Naive thymus-derived CD8-positive, alpha-beta T cell (primary cell): ENCODE data around the gene ZNF683. TPM values are rescaled to one million over a fixed set of nuclear protein-coding genes. Genes with fewer than 3 reads are reported as not detected.

Experiments
- ATAC-seq, 2 donors: fragments of 150-1000 bp; cut with Tn5 transposase in 1 of 2; sonication (Bioruptor Pico), chemical (Tn5 transposase) in 1 of 2; 1 replicate in 1 of 2; 2 replicates in 1 of 2; pipeline ENCODE4 v1.10.0; 2021; ENCODE audit warnings: mild to moderate bottlenecking in 2 of 2, moderate library complexity in 2 of 2
- POLR2A ChIA-PET: fragments of 350-600 bp; sonication (Branson Sonifier 250); formaldehyde crosslinking; loops from one replicate; lab custom pipeline; 2021; ENCODE audit warnings: antibody characterized with exemption; lab: Charles Lee
- DNase-seq, 10 donors: peaks; one replicate each; pipeline versions ENCODE4 v3.0.0 to v3.0.0-alpha.2; 2020 to 2022
- H3K27ac Mint-ChIP-seq, 10 donors: one replicate each; pipeline ENCODE4 v1.8.0; 2020 to 2022; ENCODE audit warnings: mild to moderate bottlenecking in 10 of 10, mixed read lengths in 10 of 10, moderate library complexity in 4 of 10, inconsistent platforms in 1 of 10
- H3K27me3 Mint-ChIP-seq, 5 donors: one replicate each; pipeline ENCODE4 v1.8.0; 2021 to 2022; ENCODE audit warnings: mixed read lengths in 5 of 5
- H3K36me3 Mint-ChIP-seq, 3 donors: one replicate each; pipeline ENCODE4 v1.8.0; 2020 to 2022; ENCODE audit warnings: mixed read lengths in 3 of 3, mild to moderate bottlenecking in 2 of 3, inconsistent platforms in 1 of 3
- H3K4me1 Mint-ChIP-seq, 4 donors: one replicate each; pipeline ENCODE4 v1.8.0; 2021 to 2022; ENCODE audit warnings: mixed read lengths in 4 of 4
- H3K4me3 Mint-ChIP-seq, 10 donors: one replicate each; pipeline ENCODE4 v1.8.0; 2020 to 2022; ENCODE audit warnings: mild to moderate bottlenecking in 10 of 10, mixed read lengths in 10 of 10, moderate library complexity in 6 of 10, inconsistent platforms in 1 of 10
- H3K9me3 Mint-ChIP-seq, 9 donors: one replicate each; pipeline ENCODE4 v1.8.0; 2020 to 2022; ENCODE audit warnings: mixed read lengths in 9 of 9, mild to moderate bottlenecking in 3 of 9, inconsistent platforms in 1 of 9, moderate library complexity in 1 of 9
- polyA plus RNA-seq, 3 donors: library from polyadenylated mRNA; unstranded; fragments of 300-500 nt; fragmentation: Illumina TruSeq; gene quantifications; one replicate each; pipeline ENCODE4 v1.2.3, GENCODE V29; 2021
- total RNA-seq, 8 experiments: library from RNA in 2 of 8; stranded (reverse) in 2 of 8; gene quantifications; one replicate each; pipeline ENCODE4 v1.2.3 and lab custom pipeline; 2021 to 2026

Gene ZNF683
- total and polyA plus RNA-seq, 5 experiments from 2014 or later, result 0.42 to 6.3 (median 2.4) TPM

GRCh38 chr1:26367441-26367840, 5.1 kb downstream of the ZNF683 start:
- H3K9me3 Mint-ChIP-seq, result peaks cover 0 to 5% (median 0%) of the 10 kb centered on the region in 9 donors
- peaks cover 0 to 6% (median 0%) of the 10 kb centered on the region in 5 donors for H3K27me3 Mint-ChIP-seq
- POLR2A ChIA-PET, result interaction anchor here (0.5 to 1.2 kb wide), 3 partner anchors 80 to 1597 kb away, joined by 3 to 4 read pairs (median 3); no protein-coding TSS in a partner anchor
- DNase-seq (no peak), ATAC-seq (no peak)
- peak overlapping the region in 1 of 10 donors; percentile 31 for H3K27ac Mint-ChIP-seq
- peaks cover 28 to 71% (median 65%) of the 10 kb centered on the region in 4 donors for H3K4me1 Mint-ChIP-seq
- H3K4me3 Mint-ChIP-seq, result no peak overlapping the region
- H3K36me3 Mint-ChIP-seq, result peaks cover 0 to 3% (median 0%) of the 10 kb centered on the region in 3 donors

GRCh38 chr1:26364956-26365355, 7.6 kb downstream of the ZNF683 start:
- peak overlapping the region in 1 of 10 donors; percentile 37 for H3K27ac Mint-ChIP-seq
- POLR2A ChIA-PET, result interaction anchor here (1.3 to 8.0 kb wide), 6 partner anchors 12 to 90 kb away, joined by 3 to 75 read pairs (median 8); partner anchors contain the start of genes SH3BGRL3 and ZNF683
- H3K4me3 Mint-ChIP-seq, result no peak overlapping the region
- DNase-seq (no peak), ATAC-seq (no peak)
- H3K27me3 Mint-ChIP-seq, result peaks cover 3 to 19% (median 9%) of the 10 kb centered on the region in 5 donors
- no peaks in the 10 kb centered on the region for H3K9me3 Mint-ChIP-seq
- H3K36me3 Mint-ChIP-seq, result no peaks in the 10 kb centered on the region
- peaks cover 27 to 66% (median 61%) of the 10 kb centered on the region in 4 donors for H3K4me1 Mint-ChIP-seq

- H3K9me3 Mint-ChIP-seq, result no peaks in the 10 kb centered on the region
- peak overlapping the region in 5 of 10 donors; percentile 20 to 86 (median 54) for H3K27ac Mint-ChIP-seq
- peak; percentile 70 to 74 for ATAC-seq
- peaks cover 30 to 69% (median 67%) of the 10 kb centered on the region in 4 donors for H3K4me1 Mint-ChIP-seq
- H3K27me3 Mint-ChIP-seq, result peaks cover 3 to 19% (median 9%) of the 10 kb centered on the region in 5 donors
- H3K4me3 Mint-ChIP-seq, result peak overlapping the region in 4 of 10 donors; percentile 48 to 59 (median 52)
- POLR2A ChIA-PET, result interaction anchor here (0.6 to 8.0 kb wide), 13 partner anchors 13 to 218 kb away, joined by 3 to 75 read pairs (median 4); partner anchors contain the start of genes SH3BGRL3 and ZNF683
- DNase-seq, result peak; percentile 67 to 90 (median 82)
- no peaks in the 10 kb centered on the region for H3K36me3 Mint-ChIP-seq
These were observed 8.8 kb downstream of the ZNF683 start for GRCh38 chr1:26363549-26364448.

- Mint-ChIP-seq H3K36me3 (no peaks in the 10 kb centered on the region), H3K27me3 (peaks cover 3 to 19% (median 9%) of the 10 kb centered on the region in 5 donors), H3K9me3 (no peaks in the 10 kb centered on the region), H3K4me1 (peaks cover 33 to 69% (median 66%) of the 10 kb centered on the region in 4 donors), H3K27ac (peak overlapping the region in 3 of 10 donors; percentile 1 to 43 (median 28)), H3K4me3 (peak overlapping the region in 7 of 10 donors; percentile 1 to 56 (median 16))
- DNase-seq, result no peak
- no peak for ATAC-seq
- POLR2A ChIA-PET, result interaction anchor here (0.9 to 8.0 kb wide), 6 partner anchors 8 to 182 kb away, joined by 3 to 75 read pairs (median 4); partner anchors contain the start of genes CD52 and ZNF683
These were observed 10.2 kb downstream of the ZNF683 start for GRCh38 chr1:26362331-26362730.

- Mint-ChIP-seq H3K4me3 (peak overlapping the region in 8 of 10 donors; percentile 1 to 89 (median 49)), H3K36me3 (no peaks in the 10 kb centered on the region), H3K27ac (peak overlapping the region in 2 of 10 donors; percentile 28 to 85), H3K27me3 (peaks cover 3 to 19% (median 9%) of the 10 kb centered on the region in 5 donors), H3K9me3 (no peaks in the 10 kb centered on the region), H3K4me1 (peaks cover 33 to 69% (median 66%) of the 10 kb centered on the region in 4 donors)
- ATAC-seq (no peak), DNase-seq (no peak)
- POLR2A ChIA-PET, result interaction anchor here (0.8 to 8.0 kb wide), 8 partner anchors 9 to 86 kb away, joined by 3 to 75 read pairs (median 4); partner anchors contain the start of genes CD52 and ZNF683
These were observed 10.9 kb downstream of the ZNF683 start for GRCh38 chr1:26361605-26362122.

GRCh38 chr1:26360807-26361604, 11.5 kb downstream of the ZNF683 start:
- Mint-ChIP-seq H3K4me3 (peak overlapping the region; percentile 68 to 89 (median 74)), H3K9me3 (no peaks in the 10 kb centered on the region), H3K27ac (peak overlapping the region in 4 of 10 donors; percentile 1 to 90 (median 44)), H3K36me3 (no peaks in the 10 kb centered on the region), H3K27me3 (peaks cover 3 to 19% (median 7%) of the 10 kb centered on the region in 5 donors), H3K4me1 (peaks cover 33 to 66% (median 64%) of the 10 kb centered on the region in 4 donors)
- ATAC-seq (no peak), DNase-seq (no peak)
- POLR2A ChIA-PET, result interaction anchor here (0.8 to 8.0 kb wide), 10 partner anchors 10 to 85 kb away, joined by 3 to 75 read pairs (median 4); partner anchors contain the start of genes CD52 and ZNF683

GRCh38 chr1:26359981-26360806, 12.4 kb downstream of the ZNF683 start:
- ATAC-seq, result peak in 1 of 2 donors; percentile 26
- H3K27ac Mint-ChIP-seq, result peak overlapping the region in 4 of 10 donors; percentile 29 to 87 (median 57)

GRCh38 chr1:26358411-26359384, 13.9 kb downstream of the ZNF683 start:
- peaks cover 26 to 52% (median 49%) of the 10 kb centered on the region in 4 donors for H3K4me1 Mint-ChIP-seq
- peak; percentile 84 to 89 for ATAC-seq

More at GRCh38 chr1:26359981-26360806, 12.4 kb downstream of the ZNF683 start:
- Mint-ChIP-seq H3K27me3 (peaks cover 3 to 19% (median 7%) of the 10 kb centered on the region in 5 donors), H3K36me3 (no peaks in the 10 kb centered on the region), H3K4me3 (peak overlapping the region; percentile 60 to 89 (median 75)), H3K9me3 (no peaks in the 10 kb centered on the region), H3K4me1 (peaks cover 35 to 65% (median 64%) of the 10 kb centered on the region in 4 donors)
- POLR2A ChIA-PET, result interaction anchor here (0.6 to 8.0 kb wide), 9 partner anchors 10 to 1969 kb away, joined by 3 to 75 read pairs (median 6); partner anchors contain the start of gene ZNF683
- peak in 7 of 10 donors; percentile 32 to 74 (median 49) for DNase-seq

GRCh38 chr1:26357121-26357602, 15.4 kb downstream of the ZNF683 start:
- Mint-ChIP-seq H3K27me3 (peaks cover 3 to 28% (median 6%) of the 10 kb centered on the region in 5 donors), H3K36me3 (no peaks in the 10 kb centered on the region), H3K4me1 (peaks cover 23 to 41% (median 36%) of the 10 kb centered on the region in 4 donors), H3K9me3 (no peaks in the 10 kb centered on the region), H3K27ac (peak overlapping the region in 3 of 10 donors; percentile 6 to 70 (median 37)), H3K4me3 (no peak overlapping the region)
- POLR2A ChIA-PET, result interaction anchor here (1.3 kb wide), 1 partner anchor 77 kb away, joined by 4 read pairs; the partner anchor contains the start of gene SH3BGRL3
- ATAC-seq (no peak), DNase-seq (no peak)

More at GRCh38 chr1:26358411-26359384, 13.9 kb downstream of the ZNF683 start:
- DNase-seq, result peak; percentile 37 to 87 (median 72)
- POLR2A ChIA-PET, result interaction anchor here (0.6 to 8.0 kb wide), 11 partner anchors 18 to 878 kb away, joined by 3 to 75 read pairs (median 5); partner anchors contain the start of genes SH3BGRL3 and ZNF683
- Mint-ChIP-seq H3K36me3 (no peaks in the 10 kb centered on the region), H3K27ac (peak overlapping the region; percentile 7 to 85 (median 56)), H3K27me3 (peaks cover 3 to 19% (median 5%) of the 10 kb centered on the region in 5 donors), H3K9me3 (no peaks in the 10 kb centered on the region), H3K4me3 (peak overlapping the region; percentile 6 to 89 (median 56))
